GM20000 (cell line): ENCODE results near the gene TMEM169.

Experiments
- DNase-seq: peaks from one replicate; pipeline ENCODE4 v3.0.0; 2012; ENCODE audit warnings: low spot score
- TF ChIP-seq, protein P1 (sequence below): IDR thresholded peaks from 2 replicates; pipeline ENCODE4 v1.5.1; 2012; ENCODE audit warnings: mild to moderate bottlenecking, control low read depth; ENCODE audit errors: extremely low read depth, missing control alignments

The TMEM169 gene

GRCh38 chr2:216092646-216093045, 10.9 kb downstream of the TMEM169 start:
- TF ChIP-seq, protein P1, sequence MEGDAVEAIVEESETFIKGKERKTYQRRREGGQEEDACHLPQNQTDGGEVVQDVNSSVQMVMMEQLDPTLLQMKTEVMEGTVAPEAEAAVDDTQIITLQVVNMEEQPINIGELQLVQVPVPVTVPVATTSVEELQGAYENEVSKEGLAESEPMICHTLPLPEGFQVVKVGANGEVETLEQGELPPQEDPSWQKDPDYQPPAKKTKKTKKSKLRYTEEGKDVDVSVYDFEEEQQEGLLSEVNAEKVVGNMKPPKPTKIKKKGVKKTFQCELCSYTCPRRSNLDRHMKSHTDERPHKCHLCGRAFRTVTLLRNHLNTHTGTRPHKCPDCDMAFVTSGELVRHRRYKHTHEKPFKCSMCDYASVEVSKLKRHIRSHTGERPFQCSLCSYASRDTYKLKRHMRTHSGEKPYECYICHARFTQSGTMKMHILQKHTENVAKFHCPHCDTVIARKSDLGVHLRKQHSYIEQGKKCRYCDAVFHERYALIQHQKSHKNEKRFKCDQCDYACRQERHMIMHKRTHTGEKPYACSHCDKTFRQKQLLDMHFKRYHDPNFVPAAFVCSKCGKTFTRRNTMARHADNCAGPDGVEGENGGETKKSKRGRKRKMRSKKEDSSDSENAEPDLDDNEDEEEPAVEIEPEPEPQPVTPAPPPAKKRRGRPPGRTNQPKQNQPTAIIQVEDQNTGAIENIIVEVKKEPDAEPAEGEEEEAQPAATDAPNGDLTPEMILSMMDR, result no peak

DNA sequence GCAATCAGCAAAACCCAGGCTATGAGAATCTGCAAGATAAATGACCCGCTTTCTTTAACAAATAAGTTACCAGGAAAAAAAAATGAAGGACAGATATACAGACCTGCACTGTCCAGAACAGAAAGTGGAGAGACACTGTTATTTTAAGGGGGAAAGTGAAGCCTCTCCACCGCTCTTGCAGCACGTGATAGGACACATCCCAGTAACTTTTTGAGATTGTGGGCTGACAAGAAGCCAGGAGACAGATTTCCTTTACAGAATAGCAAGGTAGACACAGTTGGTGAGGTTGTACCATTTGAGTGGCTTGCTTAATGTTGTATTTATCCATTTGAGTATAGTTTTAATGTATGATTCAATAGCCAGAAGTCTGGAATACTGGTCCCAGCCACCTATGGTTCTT, 13.0 kb downstream of the TMEM169 start:
- no peak for DNase-seq
- TF ChIP-seq, protein P1, result no peak

More at GRCh38 chr2:216092646-216093045, 10.9 kb downstream of the TMEM169 start:
- DNase-seq, result no peak

DNA sequence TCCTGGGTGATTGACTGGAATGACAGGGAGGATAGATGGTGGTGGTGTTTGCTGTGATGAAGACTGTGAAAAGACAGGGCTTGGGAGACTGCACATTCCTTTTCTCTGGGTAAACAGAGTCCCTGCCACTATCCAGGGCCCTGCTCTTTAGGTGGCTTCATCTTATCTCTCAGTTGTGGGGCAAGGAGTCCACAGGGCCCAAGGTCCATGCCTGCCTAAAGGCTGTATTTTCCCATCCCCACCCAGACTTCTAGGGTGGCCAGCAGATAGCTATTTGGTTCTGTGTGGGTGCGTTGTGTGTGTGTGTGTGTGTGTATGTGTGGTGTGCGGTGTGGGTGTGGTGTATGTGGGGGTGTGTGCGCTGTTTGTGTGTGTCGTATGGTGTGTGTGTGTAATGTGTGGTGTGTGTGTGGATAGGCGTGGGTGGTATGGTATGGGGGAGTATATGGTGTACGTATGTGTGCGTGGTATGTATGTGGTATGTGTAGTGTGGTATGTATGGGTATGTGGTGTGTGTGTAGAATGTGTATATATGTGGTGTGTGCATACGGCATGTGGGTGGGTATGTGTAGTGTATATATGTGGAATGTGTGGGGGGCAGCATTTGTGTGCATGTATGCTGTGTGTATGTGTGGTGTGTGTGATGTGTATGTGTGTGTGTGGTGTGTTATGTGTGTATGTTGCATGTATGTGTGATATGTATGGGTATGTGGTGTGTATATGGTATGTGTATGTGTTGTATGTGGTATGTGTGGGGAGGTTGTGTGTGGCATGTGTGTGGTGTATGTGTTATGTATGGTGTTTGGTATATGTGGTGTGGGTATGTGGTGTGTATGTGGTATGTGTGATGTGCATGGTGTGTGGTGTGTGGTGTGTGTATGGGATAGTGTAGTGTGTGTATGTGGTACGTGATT, 17.0 kb downstream of the TMEM169 start:
- TF ChIP-seq, protein P1, result no peak
- no peak for DNase-seq

DNA sequence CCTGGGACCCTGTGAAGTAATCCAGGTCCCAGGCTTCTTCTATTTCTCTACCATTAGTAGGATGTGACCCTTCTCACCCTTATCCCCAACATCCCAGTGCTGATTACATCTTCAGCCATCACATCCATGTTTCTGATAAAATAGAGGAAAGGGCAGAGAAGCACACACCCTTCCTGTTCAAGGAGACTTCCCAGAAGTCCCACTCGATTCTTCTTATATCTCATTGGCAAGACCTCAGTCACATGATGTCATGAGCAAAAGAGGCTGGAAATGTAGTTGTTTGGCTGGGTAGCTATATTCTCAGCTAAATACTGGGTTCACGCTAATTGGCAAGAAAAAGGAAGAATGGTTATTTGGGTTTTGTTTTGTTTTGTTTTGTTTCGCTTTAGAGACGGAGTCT, 19.4 kb downstream of the TMEM169 start:
- no peak for DNase-seq
- TF ChIP-seq, protein P1, result no peak

DNA sequence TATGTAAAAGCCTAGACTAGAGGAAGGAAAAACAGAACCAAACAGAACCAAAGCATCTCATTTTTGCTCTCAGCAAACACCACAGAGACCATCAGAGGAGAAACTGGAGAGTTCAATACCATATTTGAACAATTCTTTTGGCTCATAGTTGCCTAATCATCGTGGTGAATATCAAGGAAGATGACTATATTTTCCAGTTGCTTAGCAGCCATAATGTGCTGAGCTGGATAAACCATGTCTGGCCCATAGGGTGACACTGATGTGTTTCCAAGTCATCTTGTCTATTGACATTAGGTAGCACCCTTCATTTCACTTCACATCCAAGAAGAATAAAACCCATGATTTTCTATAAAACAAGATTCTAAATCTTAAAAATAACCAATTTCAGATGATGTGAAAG, 21.5 kb downstream of the TMEM169 start:
- DNase-seq, result no peak
- TF ChIP-seq, protein P1, result no peak

DNA sequence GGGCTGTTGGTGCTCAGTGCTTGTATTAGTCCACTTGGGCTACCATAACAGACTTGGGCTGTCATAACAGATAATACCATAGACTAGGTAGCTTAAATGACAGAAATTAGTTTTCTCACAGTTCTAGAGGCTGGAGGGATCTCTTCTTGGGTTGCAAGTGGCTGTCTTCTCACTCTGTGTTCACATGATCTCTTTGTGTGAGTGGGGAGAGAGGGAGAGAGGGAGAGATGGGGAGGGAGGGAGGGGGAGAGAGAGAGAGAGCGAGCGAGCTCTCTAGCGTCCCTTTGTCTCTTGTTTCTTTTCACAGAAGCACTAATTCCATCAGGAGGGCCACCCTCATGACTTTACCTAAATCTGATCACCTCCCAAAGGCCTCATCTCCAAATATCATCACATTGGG, 23.0 kb downstream of the TMEM169 start:
- no peak for DNase-seq
- TF ChIP-seq, protein P1, result no peak

- no peak for DNase-seq
- TF ChIP-seq, protein P1, result no peak
These were observed 25.6 kb downstream of the TMEM169 start for GRCh38 chr2:216107320-216107719.
